GM12878 (cell line): Measurements from ENCODE around the gene TRANK1.

Experiments
- BHLHE40 ChIP-seq, 2 experiments: fragments of 450-650 bp in 1 of 2; IDR thresholded peaks; 2 replicates each; pipeline ENCODE4 v1.6.1; 2011 to 2017; ENCODE audit warnings: low read depth in 2 of 2, borderline replicate concordance in 1 of 2, improper control_type of control experiment in 1 of 2, low read length in 1 of 2, mild to moderate bottlenecking in 1 of 2
- NFYA ChIP-seq: IDR thresholded peaks from 2 replicates; pipeline ENCODE4 v1.6.1; 2011; ENCODE audit warnings: low read depth, mild to moderate bottlenecking, low read length, improper control_type of control experiment, borderline replicate concordance
- PML ChIP-seq: IDR thresholded peaks from 2 replicates; pipeline ENCODE4 v1.6.1; 2012; ENCODE audit warnings: low read length, inconsistent platforms
- POLR2AphosphoS2 ChIP-seq: IDR thresholded peaks from 2 replicates; pipeline ENCODE4 v1.6.1; 2011; ENCODE audit warnings: low read depth, mild to moderate bottlenecking, low read length, improper control_type of control experiment, moderate library complexity
- SPI1 ChIP-seq: IDR thresholded peaks from 2 replicates; pipeline ENCODE4 v1.6.1; 2011; ENCODE audit warnings: low read depth, mild to moderate bottlenecking, low read length, moderate library complexity, borderline replicate concordance; ENCODE audit not compliant: insufficient read depth
- TF ChIP-seq, protein P1 (sequence below): IDR thresholded peaks from 2 replicates; pipeline ENCODE4 v1.6.1; 2011; ENCODE audit warnings: borderline replicate concordance, low read depth, mild to moderate bottlenecking, moderate library complexity, mixed read lengths, low read length; ENCODE audit not compliant: insufficient read depth; ENCODE audit errors: extremely low read length
- TF ChIP-seq, protein P2 (sequence below): fragments of 450-650 bp; IDR thresholded peaks from 2 replicates; pipeline ENCODE4 v1.6.1; 2016; ENCODE audit warnings: mild to moderate bottlenecking, moderate library complexity, borderline replicate concordance
- TF ChIP-seq, protein P3 (sequence below), 3 experiments: IDR thresholded peaks in 2 of 3; conservative IDR thresholded peaks in 1 of 3; 2 replicates each; pipeline ENCODE4 v1.5.1; 2011; ENCODE audit warnings: low read depth in 3 of 3, low read length in 3 of 3, mild to moderate bottlenecking in 3 of 3, control low read depth in 2 of 3, moderate library complexity in 2 of 3, inconsistent platforms in 1 of 3, mixed read lengths in 1 of 3; ENCODE audit not compliant: control insufficient read depth in 2 of 3, insufficient read depth in 1 of 3; ENCODE audit errors: extremely low read depth in 1 of 3
- TF ChIP-seq, protein P4 (sequence below): fragments of 450-650 bp; IDR thresholded peaks from 2 replicates; pipeline ENCODE4 v1.6.1; 2017; ENCODE audit warnings: mild to moderate bottlenecking, moderate library complexity

DNA sequence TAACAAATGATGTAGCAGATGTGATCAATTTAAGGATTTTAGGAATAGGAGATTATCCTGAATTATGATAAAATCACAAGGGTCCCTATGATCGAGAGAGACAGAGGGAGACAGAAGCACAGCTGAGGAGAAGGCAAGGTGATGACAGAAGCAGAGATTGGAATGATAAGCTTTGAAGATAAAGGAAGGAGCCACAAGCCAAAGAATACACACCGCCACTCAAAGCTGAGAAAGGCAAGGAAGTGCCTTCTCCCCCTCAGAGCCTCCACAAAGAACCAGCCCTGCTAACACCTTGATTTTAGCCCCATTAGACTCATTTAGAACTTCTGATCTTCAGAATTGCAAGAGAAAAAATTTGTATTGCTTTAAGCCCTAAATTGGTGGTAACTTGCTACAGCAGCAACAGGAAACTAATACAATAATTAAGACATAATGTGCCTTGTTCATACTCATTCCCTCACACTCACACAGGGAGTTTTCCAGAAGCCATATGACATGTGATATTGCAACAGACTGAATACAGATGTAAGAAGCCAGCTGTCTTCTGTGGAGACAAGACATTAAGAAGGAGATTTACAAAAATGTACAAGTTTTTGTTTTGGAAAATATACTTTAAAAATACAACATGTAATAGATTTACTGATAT lies 38.2 kb downstream of the TRANK1 start:
- TF ChIP-seq, protein P1, sequence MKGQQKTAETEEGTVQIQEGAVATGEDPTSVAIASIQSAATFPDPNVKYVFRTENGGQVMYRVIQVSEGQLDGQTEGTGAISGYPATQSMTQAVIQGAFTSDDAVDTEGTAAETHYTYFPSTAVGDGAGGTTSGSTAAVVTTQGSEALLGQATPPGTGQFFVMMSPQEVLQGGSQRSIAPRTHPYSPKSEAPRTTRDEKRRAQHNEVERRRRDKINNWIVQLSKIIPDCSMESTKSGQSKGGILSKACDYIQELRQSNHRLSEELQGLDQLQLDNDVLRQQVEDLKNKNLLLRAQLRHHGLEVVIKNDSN, result no peak
- TF ChIP-seq, protein P2, sequence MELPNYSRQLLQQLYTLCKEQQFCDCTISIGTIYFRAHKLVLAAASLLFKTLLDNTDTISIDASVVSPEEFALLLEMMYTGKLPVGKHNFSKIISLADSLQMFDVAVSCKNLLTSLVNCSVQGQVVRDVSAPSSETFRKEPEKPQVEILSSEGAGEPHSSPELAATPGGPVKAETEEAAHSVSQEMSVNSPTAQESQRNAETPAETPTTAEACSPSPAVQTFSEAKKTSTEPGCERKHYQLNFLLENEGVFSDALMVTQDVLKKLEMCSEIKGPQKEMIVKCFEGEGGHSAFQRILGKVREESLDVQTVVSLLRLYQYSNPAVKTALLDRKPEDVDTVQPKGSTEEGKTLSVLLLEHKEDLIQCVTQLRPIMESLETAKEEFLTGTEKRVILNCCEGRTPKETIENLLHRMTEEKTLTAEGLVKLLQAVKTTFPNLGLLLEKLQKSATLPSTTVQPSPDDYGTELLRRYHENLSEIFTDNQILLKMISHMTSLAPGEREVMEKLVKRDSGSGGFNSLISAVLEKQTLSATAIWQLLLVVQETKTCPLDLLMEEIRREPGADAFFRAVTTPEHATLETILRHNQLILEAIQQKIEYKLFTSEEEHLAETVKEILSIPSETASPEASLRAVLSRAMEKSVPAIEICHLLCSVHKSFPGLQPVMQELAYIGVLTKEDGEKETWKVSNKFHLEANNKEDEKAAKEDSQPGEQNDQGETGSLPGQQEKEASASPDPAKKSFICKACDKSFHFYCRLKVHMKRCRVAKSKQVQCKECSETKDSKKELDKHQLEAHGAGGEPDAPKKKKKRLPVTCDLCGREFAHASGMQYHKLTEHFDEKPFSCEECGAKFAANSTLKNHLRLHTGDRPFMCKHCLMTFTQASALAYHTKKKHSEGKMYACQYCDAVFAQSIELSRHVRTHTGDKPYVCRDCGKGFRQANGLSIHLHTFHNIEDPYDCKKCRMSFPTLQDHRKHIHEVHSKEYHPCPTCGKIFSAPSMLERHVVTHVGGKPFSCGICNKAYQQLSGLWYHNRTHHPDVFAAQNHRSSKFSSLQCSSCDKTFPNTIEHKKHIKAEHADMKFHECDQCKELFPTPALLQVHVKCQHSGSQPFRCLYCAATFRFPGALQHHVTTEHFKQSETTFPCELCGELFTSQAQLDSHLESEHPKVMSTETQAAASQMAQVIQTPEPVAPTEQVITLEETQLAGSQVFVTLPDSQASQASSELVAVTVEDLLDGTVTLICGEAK, result no peak
- TF ChIP-seq PML (no peak), POLR2AphosphoS2 (no peak), SPI1 (no peak), BHLHE40 (IDR thresholded peaks at IDR 0.05; ENCODE audit: borderline replicate concordance in 1 of 2, low read depth in 2 of 2, low read length in 1 of 2) (no peak), NFYA (no peak)
- TF ChIP-seq, protein P3, sequence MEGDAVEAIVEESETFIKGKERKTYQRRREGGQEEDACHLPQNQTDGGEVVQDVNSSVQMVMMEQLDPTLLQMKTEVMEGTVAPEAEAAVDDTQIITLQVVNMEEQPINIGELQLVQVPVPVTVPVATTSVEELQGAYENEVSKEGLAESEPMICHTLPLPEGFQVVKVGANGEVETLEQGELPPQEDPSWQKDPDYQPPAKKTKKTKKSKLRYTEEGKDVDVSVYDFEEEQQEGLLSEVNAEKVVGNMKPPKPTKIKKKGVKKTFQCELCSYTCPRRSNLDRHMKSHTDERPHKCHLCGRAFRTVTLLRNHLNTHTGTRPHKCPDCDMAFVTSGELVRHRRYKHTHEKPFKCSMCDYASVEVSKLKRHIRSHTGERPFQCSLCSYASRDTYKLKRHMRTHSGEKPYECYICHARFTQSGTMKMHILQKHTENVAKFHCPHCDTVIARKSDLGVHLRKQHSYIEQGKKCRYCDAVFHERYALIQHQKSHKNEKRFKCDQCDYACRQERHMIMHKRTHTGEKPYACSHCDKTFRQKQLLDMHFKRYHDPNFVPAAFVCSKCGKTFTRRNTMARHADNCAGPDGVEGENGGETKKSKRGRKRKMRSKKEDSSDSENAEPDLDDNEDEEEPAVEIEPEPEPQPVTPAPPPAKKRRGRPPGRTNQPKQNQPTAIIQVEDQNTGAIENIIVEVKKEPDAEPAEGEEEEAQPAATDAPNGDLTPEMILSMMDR (IDR thresholded peaks at IDR 0.05 in 2 of 3, conservative IDR thresholded peaks at IDR 0.05 in 1 of 3; ENCODE audit: control insufficient read depth in 2 of 3, extremely low read depth in 1 of 3, insufficient read depth in 1 of 3, low read depth in 3 of 3, low read length in 3 of 3), result no peak
- TF ChIP-seq, protein P4, sequence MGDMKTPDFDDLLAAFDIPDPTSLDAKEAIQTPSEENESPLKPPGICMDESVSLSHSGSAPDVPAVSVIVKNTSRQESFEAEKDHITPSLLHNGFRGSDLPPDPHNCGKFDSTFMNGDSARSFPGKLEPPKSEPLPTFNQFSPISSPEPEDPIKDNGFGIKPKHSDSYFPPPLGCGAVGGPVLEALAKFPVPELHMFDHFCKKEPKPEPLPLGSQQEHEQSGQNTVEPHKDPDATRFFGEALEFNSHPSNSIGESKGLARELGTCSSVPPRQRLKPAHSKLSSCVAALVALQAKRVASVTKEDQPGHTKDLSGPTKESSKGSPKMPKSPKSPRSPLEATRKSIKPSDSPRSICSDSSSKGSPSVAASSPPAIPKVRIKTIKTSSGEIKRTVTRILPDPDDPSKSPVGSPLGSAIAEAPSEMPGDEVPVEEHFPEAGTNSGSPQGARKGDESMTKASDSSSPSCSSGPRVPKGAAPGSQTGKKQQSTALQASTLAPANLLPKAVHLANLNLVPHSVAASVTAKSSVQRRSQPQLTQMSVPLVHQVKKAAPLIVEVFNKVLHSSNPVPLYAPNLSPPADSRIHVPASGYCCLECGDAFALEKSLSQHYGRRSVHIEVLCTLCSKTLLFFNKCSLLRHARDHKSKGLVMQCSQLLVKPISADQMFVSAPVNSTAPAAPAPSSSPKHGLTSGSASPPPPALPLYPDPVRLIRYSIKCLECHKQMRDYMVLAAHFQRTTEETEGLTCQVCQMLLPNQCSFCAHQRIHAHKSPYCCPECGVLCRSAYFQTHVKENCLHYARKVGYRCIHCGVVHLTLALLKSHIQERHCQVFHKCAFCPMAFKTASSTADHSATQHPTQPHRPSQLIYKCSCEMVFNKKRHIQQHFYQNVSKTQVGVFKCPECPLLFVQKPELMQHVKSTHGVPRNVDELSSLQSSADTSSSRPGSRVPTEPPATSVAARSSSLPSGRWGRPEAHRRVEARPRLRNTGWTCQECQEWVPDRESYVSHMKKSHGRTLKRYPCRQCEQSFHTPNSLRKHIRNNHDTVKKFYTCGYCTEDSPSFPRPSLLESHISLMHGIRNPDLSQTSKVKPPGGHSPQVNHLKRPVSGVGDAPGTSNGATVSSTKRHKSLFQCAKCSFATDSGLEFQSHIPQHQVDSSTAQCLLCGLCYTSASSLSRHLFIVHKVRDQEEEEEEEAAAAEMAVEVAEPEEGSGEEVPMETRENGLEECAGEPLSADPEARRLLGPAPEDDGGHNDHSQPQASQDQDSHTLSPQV, result no peak
